Nasal cavity respiratory epithelium epithelial cell of viscerocranial mucosa (primary cell): Measurements from ENCODE around the gene DYNLT2B. TPM values are rescaled to one million over a fixed set of nuclear protein-coding genes. Genes with fewer than 3 reads are reported as not detected.

Experiments used
- total RNA-seq: library from RNA; depleted of rRNA; stranded (reverse); fragments of >200 nt; gene quantifications from 2 replicates; pipeline ENCODE4 v1.2.3, GENCODE V29; 2014

DYNLT2B gene
- 13.8 and 27.0 TPM in 2 replicates for total RNA-seq

GRCh38 chr3:196317687-196318467 lies at the start of gene DYNLT2B:
TSS of gene DYNLT2B (minus strand) at chr3:196318240. CDS start at chr3:196318152, 88 bp downstream.

DNA sequence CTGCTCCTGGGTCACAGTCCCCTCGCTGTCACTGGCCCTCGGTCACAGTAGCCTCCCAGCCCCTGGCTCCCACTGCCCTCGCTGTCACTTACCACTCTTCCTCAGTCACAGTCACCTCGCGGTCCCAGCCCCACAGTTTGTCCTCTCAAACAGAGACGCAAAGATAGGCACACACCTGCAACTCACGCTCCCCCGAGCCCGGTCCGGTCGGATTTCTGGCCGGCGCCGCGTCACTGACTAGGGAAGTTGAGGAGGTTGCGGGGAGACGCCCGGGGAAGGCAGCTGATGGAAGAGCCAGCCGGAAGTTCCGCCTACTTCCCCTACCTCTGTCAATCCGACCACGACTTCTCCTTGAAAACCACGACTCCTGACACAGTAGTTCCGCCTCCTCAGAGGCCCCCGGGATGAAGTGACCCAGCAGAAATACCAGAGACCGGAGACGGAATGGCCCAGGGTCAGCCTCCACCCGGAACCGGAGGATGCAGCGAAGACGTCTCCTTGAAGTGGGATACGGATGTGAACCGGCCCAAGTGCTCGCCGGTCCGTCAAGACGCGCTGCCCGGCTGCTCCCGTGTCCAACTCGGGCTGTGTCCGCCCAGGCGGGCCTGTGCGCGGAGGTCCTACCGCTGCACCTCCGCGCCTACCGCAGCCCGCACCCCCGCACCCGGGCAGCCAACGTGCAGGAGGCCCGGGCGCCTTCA lies 30.4 kb downstream of the DYNLT2B start, which contains the start of gene PCYT1A:
PCYT1A (minus strand) TSS at position 287 of the 701 bp plus-strand sequence. CDS start 17,195 bp downstream, outside the sequence.

Other genes with a start within 250 kb of the DYNLT2B start
- gene TFRC, start 236.2 kb downstream of the DYNLT2B start, total RNA-seq = 166 and 271 TPM in 2 replicates
- gene ZDHHC19, start 106.8 kb downstream of the DYNLT2B start, total RNA-seq = not detected in 2 replicates
- not detected in 2 replicates for gene SLC51A, start 101.7 kb downstream of the DYNLT2B start, total RNA-seq
- 60.1 and 83.4 TPM in 2 replicates for gene PCYT1A, start 30.5 kb downstream of the DYNLT2B start, total RNA-seq
- 0.93 and 5.8 TPM in 2 replicates for gene TM4SF19, start 20.1 kb upstream of the DYNLT2B start, total RNA-seq
- gene UBXN7, start 114.2 kb upstream of the DYNLT2B start, total RNA-seq = 18.8 and 29.3 TPM in 2 replicates
- 12.0 and 24.1 TPM in 2 replicates for gene RNF168, start 185.5 kb upstream of the DYNLT2B start, total RNA-seq
- gene SMCO1, start 197.1 kb upstream of the DYNLT2B start, total RNA-seq = not detected in 2 replicates